BJ (cell line): ENCODE measurements around the gene ZFYVE16. TPM values are rescaled to one million over a fixed set of nuclear protein-coding genes. Genes with fewer than 3 reads are reported as not detected.

ENCODE experiments used
- CTCF ChIA-PET: fragments of 350-600 bp; formaldehyde crosslinking; extraction: SDS; loops from one replicate; lab custom pipeline; 2021; ENCODE audit warnings: antibody characterized with exemption, inconsistent platforms; lab: Yijun Ruan, JAX
- POLR2A ChIA-PET: fragments of 300-600 bp; sonication (Branson Sonifier 250); formaldehyde crosslinking; extraction: SDS; loops from one replicate; lab custom pipeline; 2021; ENCODE audit warnings: antibody characterized with exemption; lab: Charles Lee
- DNase-seq: peaks from one replicate; pipeline ENCODE4 v3.0.0-alpha.2; 2011; ENCODE audit warnings: low read depth
- H3K27me3 ChIP-seq: 2 replicates; pipeline ENCODE4 v1.6.0; 2011; ENCODE audit warnings: low read length; ENCODE audit not compliant: control insufficient read depth, insufficient read depth
- H3K36me3 ChIP-seq: 2 replicates; pipeline ENCODE4 v1.5.1; 2011; ENCODE audit warnings: low read length; ENCODE audit not compliant: control insufficient read depth, insufficient read depth
- H3K4me3 ChIP-seq: 2 replicates; pipeline ENCODE4 v1.5.1; 2011; ENCODE audit warnings: low read depth, mild to moderate bottlenecking, control low read depth, low read length
- polyA plus RNA-seq: library from polyadenylated mRNA; depleted of rRNA; stranded (reverse); fragments of >200 nt; gene quantifications from 2 replicates; pipeline ENCODE4 v1.2.3, GENCODE V29; 2011
- TF ChIP-seq, protein P1 (sequence below): IDR thresholded peaks from 2 replicates; pipeline ENCODE4 v1.5.1; 2011; ENCODE audit warnings: low read depth, mild to moderate bottlenecking, control low read depth, inconsistent platforms, low read length, moderate library complexity; ENCODE audit not compliant: insufficient read depth

Gene ZFYVE16
- polyA plus RNA-seq, 1 experiment = 4.9 TPM

DNA sequence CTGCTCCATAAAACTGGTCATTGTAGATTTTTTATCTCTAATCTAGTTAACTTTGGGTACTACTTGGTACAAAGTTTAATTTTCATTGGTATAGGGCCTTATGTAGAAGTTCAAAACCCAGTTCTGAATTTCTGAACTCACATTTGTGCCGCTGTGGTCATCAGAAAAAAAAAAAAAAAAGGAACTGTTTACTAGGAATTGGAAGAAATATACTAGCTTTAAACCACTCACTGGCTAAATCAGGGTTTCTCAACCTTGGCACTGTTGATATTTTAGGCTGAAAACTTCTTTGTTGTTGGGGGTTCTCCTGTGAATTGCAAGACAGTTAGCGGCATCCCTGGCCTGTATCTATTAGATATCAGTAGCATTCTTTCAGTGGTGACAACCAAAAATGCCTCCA lies 4.1 kb upstream of the ZFYVE16 start:
- Histone ChIP-seq H3K4me3 (no peak overlapping the region), H3K27me3 (no peaks in the 10 kb centered on the region), H3K36me3 (no peaks in the 10 kb centered on the region)
- ChIA-PET POLR2A (no interaction called here), CTCF (interaction anchor here (1.6 kb wide), 1 partner anchor 77 kb away, joined by 3 read pairs; no protein-coding TSS in a partner anchor)
- no peak for DNase-seq
- TF ChIP-seq, protein P1, sequence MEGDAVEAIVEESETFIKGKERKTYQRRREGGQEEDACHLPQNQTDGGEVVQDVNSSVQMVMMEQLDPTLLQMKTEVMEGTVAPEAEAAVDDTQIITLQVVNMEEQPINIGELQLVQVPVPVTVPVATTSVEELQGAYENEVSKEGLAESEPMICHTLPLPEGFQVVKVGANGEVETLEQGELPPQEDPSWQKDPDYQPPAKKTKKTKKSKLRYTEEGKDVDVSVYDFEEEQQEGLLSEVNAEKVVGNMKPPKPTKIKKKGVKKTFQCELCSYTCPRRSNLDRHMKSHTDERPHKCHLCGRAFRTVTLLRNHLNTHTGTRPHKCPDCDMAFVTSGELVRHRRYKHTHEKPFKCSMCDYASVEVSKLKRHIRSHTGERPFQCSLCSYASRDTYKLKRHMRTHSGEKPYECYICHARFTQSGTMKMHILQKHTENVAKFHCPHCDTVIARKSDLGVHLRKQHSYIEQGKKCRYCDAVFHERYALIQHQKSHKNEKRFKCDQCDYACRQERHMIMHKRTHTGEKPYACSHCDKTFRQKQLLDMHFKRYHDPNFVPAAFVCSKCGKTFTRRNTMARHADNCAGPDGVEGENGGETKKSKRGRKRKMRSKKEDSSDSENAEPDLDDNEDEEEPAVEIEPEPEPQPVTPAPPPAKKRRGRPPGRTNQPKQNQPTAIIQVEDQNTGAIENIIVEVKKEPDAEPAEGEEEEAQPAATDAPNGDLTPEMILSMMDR = no peak

- CTCF ChIA-PET = interaction anchor here (1.0 kb wide), 1 partner anchor 35 kb away, joined by 4 read pairs; no protein-coding TSS in a partner anchor
- no peak for DNase-seq
Measured at GRCh38 chr5:80406980-80407734, 707 bp upstream of the ZFYVE16 start.

DNA sequence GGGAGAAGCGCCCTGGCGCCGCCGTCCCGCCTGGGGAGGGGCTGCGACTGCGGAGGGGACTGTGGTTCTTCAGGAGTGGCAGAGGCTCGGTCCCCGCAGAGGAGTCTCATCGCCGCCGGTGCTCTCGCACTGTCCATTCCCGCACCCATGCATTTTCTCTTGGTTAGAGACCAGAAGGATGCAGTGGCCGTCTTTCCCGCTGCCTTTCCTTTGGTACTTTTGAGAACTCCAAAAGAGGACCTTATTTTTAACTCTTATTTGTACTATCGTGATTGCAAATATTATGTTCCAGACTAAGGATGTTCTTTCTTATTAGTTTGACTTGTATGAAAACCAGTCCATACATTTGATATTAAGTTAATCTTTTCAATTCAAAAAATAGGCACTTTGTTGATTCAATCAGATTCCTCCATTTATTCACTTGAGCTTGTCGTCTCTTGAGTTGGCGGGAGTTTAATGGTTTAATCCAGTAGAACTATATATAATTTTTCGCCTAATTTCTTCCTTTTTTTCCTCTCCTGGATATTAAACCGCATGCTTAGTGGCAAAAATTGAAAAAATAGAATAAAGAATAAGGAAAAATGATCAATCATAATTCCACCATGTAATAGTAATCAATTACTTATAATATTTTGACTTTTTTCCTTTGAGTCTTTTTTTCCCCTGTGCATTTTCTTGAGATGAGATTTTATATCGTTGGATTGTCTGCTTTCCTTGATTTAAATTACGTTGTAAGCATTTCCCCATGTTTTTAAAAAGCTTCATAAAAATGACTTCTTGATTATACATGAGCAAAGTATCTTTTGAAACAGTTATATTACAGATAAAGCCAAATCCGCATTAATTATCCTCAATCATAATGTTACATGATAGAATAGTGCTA lies 861 bp downstream of the ZFYVE16 start:
- DNase-seq = no peak
- H3K27me3 ChIP-seq = no peaks in the 10 kb centered on the region
- TF ChIP-seq, protein P1 = no peak
- H3K4me3 ChIP-seq = peak overlapping the region; percentile 95
- no peaks in the 10 kb centered on the region for H3K36me3 ChIP-seq
- CTCF ChIA-PET = interaction anchor here (0.9 to 1.0 kb wide), 3 partner anchors 10 to 36 kb away, joined by 3 to 4 read pairs (median 4); no protein-coding TSS in a partner anchor
- POLR2A ChIA-PET = interaction anchor here (0.5 to 0.9 kb wide), 3 partner anchors 250 to 894 kb away, joined by 3 to 5 read pairs (median 4); partner anchors contain the start of gene HOMER1

More at GRCh38 chr5:80406980-80407734, 707 bp upstream of the ZFYVE16 start:
- no peaks in the 10 kb centered on the region for H3K27me3 ChIP-seq
- POLR2A ChIA-PET = interaction anchor here (0.6 kb wide), 2 partner anchors 214 to 489 kb away, joined by 3 to 7 read pairs; no protein-coding TSS in a partner anchor
- TF ChIP-seq, protein P1 = no peak
- H3K36me3 ChIP-seq = no peaks in the 10 kb centered on the region
- peak overlapping the region; percentile 95 for H3K4me3 ChIP-seq

DNA sequence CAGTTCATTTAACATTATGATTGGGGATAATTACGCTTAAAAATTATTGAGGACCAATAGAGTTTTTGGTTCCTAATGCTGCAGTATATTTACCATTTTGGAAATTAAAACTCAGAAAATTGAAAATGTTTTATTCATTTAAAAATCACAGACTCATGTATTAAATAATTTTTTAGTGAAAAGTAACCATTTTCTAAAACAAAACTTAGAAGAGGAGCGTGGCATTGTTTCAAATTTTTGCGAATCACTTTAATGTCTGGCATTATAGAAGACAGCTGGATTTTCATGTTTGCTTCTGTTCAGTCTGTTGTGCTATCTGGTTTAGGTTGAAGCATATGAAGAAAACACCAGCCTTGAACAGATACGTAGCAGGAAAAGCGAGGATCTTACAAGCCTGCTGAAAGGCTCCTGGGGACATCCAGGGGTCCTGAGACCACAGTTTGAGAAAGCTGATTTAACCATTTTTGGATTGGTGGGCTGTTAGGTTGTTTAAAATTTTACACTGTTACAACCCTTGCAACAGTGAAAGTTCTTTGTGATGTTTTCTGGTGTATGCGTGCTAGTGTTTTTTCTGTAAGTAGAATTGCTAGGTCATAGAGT lies 1.6 kb downstream of the ZFYVE16 start:
- POLR2A ChIA-PET = no interaction called here
- H3K36me3 ChIP-seq = no peaks in the 10 kb centered on the region
- H3K27me3 ChIP-seq = no peaks in the 10 kb centered on the region
- CTCF ChIA-PET = interaction anchor here (0.9 kb wide), 1 partner anchor 33 kb away, joined by 4 read pairs; no protein-coding TSS in a partner anchor
- H3K4me3 ChIP-seq = peak overlapping the region; percentile 95
- no peak for DNase-seq
- TF ChIP-seq, protein P1 = no peak
